RWPE2 (cell line): Measurements from ENCODE around the gene METTL25B.

Experiments
- ATAC-seq: fragments of 200-7000 bp; cut with Tn5 transposase; 3 replicates; pipeline ENCODE4 v1.9.1; 2021; ENCODE audit warnings: low read depth
- DNase-seq: peaks from one replicate; pipeline ENCODE4 v3.0.0-alpha.2; 2020; ENCODE audit warnings: low spot score
- H3K27ac ChIP-seq: fragments of 450-650 bp; 2 replicates; pipeline ENCODE4 v1.5.1; 2017; ENCODE audit warnings: mild to moderate bottlenecking; ENCODE audit not compliant: poor library complexity, severe bottlenecking
- H3K27me3 ChIP-seq: fragments of 250-450 bp; sonication (Bioruptor Pico); 2 replicates; pipeline ENCODE4 v1.5.1; 2021; ENCODE audit warnings: mild to moderate bottlenecking, moderate library complexity; ENCODE audit not compliant: insufficient read depth, poor library complexity, severe bottlenecking
- H3K36me3 ChIP-seq: fragments of 250-450 bp; sonication (Bioruptor Pico); 2 replicates; pipeline ENCODE4 v1.5.1; 2020; ENCODE audit warnings: low read depth, mild to moderate bottlenecking, moderate library complexity
- H3K4me1 ChIP-seq: fragments of 250-450 bp; sonication (Bioruptor Pico); 2 replicates; pipeline ENCODE4 v1.5.1; 2021; ENCODE audit warnings: mild to moderate bottlenecking, moderate library complexity; ENCODE audit not compliant: insufficient read depth, poor library complexity, severe bottlenecking
- H3K4me3 ChIP-seq: fragments of 250-450 bp; sonication (Bioruptor Pico); 2 replicates; pipeline ENCODE4 v1.5.1; 2021; ENCODE audit warnings: mild to moderate bottlenecking, moderate library complexity; ENCODE audit not compliant: severe bottlenecking
- H3K9me3 ChIP-seq: fragments of 250-450 bp; sonication (Bioruptor Pico); 2 replicates; pipeline ENCODE4 v1.5.1; 2021; ENCODE audit warnings: mild to moderate bottlenecking, moderate library complexity; ENCODE audit not compliant: severe bottlenecking
- TF ChIP-seq, protein P1 (sequence below): fragments of 450-650 bp; IDR thresholded peaks from one replicate; pipeline ENCODE4 v1.5.1; 2017; ENCODE audit warnings: mild to moderate bottlenecking, moderate library complexity; ENCODE audit not compliant: poor library complexity, severe bottlenecking

Gene METTL25B

DNA sequence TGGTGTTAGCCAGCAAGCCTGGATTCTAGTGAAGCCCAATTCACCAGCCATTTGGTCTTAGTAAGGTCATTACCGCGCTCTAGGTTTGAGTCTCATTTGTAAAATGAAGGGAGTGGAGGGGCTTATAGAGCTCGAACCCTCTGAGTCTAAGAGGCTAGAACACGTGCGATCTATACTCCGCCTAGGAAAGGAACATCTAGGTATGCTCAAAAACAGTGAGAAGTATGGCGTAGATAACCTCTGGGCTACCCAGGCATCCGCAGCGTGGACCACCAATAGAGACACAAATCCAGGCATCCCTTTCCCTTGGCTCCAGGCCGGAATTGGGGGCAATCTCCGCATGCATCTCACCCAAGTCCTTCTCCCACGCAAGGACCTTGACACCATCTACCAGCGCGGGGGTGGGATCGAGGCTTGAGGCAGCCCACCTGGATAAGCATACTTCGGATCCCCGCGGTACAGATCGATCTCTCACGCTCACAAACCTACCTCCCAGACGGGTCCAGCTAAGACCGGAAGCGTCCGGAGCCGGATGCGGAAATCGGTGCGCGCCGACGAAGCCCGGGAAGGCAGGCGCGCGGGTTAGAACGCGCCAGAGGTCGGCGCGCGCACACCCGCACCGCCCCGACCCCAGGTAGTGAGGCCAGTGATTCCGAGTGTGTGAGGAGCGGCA lies at the start of gene METTL25B:
Gene METTL25B, plus strand, starts transcription at position 544 of the 673 bp plus-strand sequence. CDS start 636 bp downstream, outside the sequence.
- DNase-seq (peak; percentile 90), ATAC-seq (peak; percentile 73)
- H3K4me1 ChIP-seq: peaks cover 8% of the 10 kb centered on the region
- H3K27ac ChIP-seq: peak within 1 kb of the TSS; percentile 73
- no peaks in the 10 kb centered on the region for H3K9me3 ChIP-seq
- peaks cover 42% of the 10 kb centered on the region for H3K36me3 ChIP-seq
- H3K27me3 ChIP-seq: no peaks in the 10 kb centered on the region
- TF ChIP-seq, protein P1, sequence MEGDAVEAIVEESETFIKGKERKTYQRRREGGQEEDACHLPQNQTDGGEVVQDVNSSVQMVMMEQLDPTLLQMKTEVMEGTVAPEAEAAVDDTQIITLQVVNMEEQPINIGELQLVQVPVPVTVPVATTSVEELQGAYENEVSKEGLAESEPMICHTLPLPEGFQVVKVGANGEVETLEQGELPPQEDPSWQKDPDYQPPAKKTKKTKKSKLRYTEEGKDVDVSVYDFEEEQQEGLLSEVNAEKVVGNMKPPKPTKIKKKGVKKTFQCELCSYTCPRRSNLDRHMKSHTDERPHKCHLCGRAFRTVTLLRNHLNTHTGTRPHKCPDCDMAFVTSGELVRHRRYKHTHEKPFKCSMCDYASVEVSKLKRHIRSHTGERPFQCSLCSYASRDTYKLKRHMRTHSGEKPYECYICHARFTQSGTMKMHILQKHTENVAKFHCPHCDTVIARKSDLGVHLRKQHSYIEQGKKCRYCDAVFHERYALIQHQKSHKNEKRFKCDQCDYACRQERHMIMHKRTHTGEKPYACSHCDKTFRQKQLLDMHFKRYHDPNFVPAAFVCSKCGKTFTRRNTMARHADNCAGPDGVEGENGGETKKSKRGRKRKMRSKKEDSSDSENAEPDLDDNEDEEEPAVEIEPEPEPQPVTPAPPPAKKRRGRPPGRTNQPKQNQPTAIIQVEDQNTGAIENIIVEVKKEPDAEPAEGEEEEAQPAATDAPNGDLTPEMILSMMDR: no peak
- peak within 1 kb of the TSS; percentile 75 for H3K4me3 ChIP-seq

DNA sequence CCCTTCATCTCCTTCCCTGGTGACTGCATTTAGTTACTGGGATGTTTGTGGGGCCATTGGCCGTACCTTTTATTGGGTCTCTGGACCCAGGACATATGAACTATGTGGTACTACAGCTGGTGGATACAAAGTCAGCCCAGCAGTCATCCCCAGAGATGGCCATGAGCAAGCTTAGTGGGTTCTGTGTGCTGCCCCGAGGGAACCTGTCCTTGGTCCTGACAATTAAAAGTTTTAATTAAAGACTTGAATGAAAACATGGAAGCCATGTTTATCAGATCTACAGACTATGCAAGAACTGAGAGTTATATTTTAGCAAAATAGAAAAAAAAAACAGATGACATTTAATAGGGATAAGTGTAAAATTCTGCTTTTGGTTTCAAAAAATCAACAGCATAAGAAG lies 48.2 kb upstream of the METTL25B start:
- Histone ChIP-seq H3K36me3 (no peaks in the 10 kb centered on the region), H3K27ac (no peak overlapping the region)

DNA sequence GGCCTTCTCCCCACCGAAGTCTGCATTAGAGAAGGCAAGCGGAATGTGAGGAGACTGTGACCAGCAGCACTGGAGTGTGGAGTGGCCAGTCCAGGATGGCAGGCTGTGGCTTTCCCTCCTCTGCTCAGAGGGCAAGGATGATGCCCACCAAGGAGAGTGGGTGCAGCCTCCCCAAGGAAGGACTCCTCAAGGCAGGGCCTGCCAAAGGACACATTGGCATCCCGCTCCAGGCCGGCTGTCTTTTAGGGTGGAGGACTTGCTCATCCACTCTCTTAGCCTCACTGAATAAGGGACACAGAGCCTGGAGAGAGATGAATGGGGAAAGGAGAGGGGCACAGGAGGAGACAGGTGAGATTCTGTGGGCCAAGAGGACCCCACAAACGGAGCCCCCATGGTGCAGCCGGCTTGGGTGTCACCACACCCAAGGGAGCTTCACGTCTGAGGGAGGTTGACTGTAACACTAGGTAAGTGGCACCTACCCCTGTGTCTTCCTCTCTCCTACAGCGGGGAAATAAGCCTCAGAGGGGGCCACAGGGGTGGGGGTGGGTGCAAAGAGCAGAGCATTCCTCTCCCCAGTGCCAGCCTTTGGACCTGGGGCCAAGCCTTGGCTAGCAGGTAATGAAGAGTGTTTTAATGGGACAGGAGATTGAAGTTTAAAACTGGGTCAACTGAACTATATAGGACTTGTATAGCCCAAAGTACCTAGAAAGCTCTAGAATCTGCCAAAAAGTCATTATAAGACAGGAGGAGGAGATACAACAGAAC lies 46.9 kb upstream of the METTL25B start:
- no peaks in the 10 kb centered on the region for H3K9me3 ChIP-seq
- H3K4me1 ChIP-seq: peaks cover 21% of the 10 kb centered on the region
- H3K36me3 ChIP-seq: no peaks in the 10 kb centered on the region
- DNase-seq (no peak), ATAC-seq (no peak)
- H3K27ac ChIP-seq: no peak overlapping the region
- TF ChIP-seq, protein P1: no peak
- no peak overlapping the region for H3K4me3 ChIP-seq
- H3K27me3 ChIP-seq: peaks cover 25% of the 10 kb centered on the region

More for the DNA sequence above, 48.2 kb upstream of the METTL25B start:
- Histone ChIP-seq H3K27me3 (peaks cover 30% of the 10 kb centered on the region), H3K4me1 (peaks cover 15% of the 10 kb centered on the region), H3K4me3 (no peak overlapping the region), H3K9me3 (no peaks in the 10 kb centered on the region)
- TF ChIP-seq, protein P1: no peak
- DNase-seq (no peak), ATAC-seq (no peak)

GRCh38 chr1:156682166-156682890 lies 45.9 kb upstream of the METTL25B start:
- DNase-seq: no peak

More at GRCh38 chr1:156682166-156682890, 45.9 kb upstream of the METTL25B start:
- no peak overlapping the region for H3K27ac ChIP-seq
- no peaks in the 10 kb centered on the region for H3K9me3 ChIP-seq
- H3K4me3 ChIP-seq: no peak overlapping the region
- H3K27me3 ChIP-seq: peaks cover 17% of the 10 kb centered on the region
- H3K36me3 ChIP-seq: no peaks in the 10 kb centered on the region
- H3K4me1 ChIP-seq: peaks cover 26% of the 10 kb centered on the region
- no peak for ATAC-seq
- TF ChIP-seq, protein P1: no peak
